Gastrocnemius medialis (tissue), 4 donors: ENCODE data around the gene DDX54. TPM values are rescaled to one million over a fixed set of nuclear protein-coding genes. Genes with fewer than 3 reads are reported as not detected.

Experiments used
- ATAC-seq, 2 donors: fragments of 150-250 bp; one replicate each; pipeline ENCODE4 v1.9.1; 2016
- DNase-seq, 2 donors: peaks; one replicate each; pipeline ENCODE4 v3.0.0-alpha.2; 2019
- H3K27ac ChIP-seq, 4 donors: fragments of 200-600 bp; sonication (generic); 1 replicate in 1 of 4; 2 replicates in 3 of 4; pipeline ENCODE4 v1.5.1; 2016 to 2018; ENCODE audit warnings: mild to moderate bottlenecking in 2 of 4, moderate library complexity in 1 of 4
- H3K27me3 ChIP-seq, 3 donors: fragments of 200-600 bp; sonication (generic) in 2 of 3; 1 replicate in 1 of 3; 2 replicates in 2 of 3; pipeline versions ENCODE4 v1.5.1 to v1.6.0; 2016 to 2019; ENCODE audit warnings: mild to moderate bottlenecking in 1 of 3, moderate library complexity in 1 of 3
- H3K36me3 ChIP-seq, 2 donors: fragments of 200-600 bp; sonication (generic) in 1 of 2; one replicate each; pipeline ENCODE4 v1.5.1; 2017 to 2018
- H3K4me1 ChIP-seq, 2 donors: fragments of 200-600 bp; sonication (generic) in 1 of 2; one replicate each; pipeline ENCODE4 v1.5.1; 2016 to 2017; ENCODE audit warnings: mild to moderate bottlenecking in 2 of 2
- H3K4me3 ChIP-seq, 4 donors: fragments of 200-600 bp; sonication (generic) in 3 of 4; 1 replicate in 1 of 4; 2 replicates in 3 of 4; pipeline ENCODE4 v1.5.1; 2016 to 2019; ENCODE audit warnings: mild to moderate bottlenecking in 2 of 4
- H3K9me3 ChIP-seq, 3 donors: fragments of 200-600 bp; sonication (generic) in 2 of 3; 1 replicate in 1 of 3; 2 replicates in 2 of 3; pipeline ENCODE4 v1.5.1; 2016 to 2019
- CTCF ChIP-seq, 5 experiments: fragments of 450-650 bp in 3 of 5; fragments of 200-600 bp in 2 of 5; sonication (generic) in 2 of 5; IDR thresholded peaks in 4 of 5; conservative IDR thresholded peaks in 1 of 5; 1 replicate in 4 of 5; 2 replicates in 1 of 5; pipeline ENCODE4 v1.5.1; 2016 to 2019; ENCODE audit warnings: antibody characterized with exemption in 5 of 5, mild to moderate bottlenecking in 3 of 5, moderate library complexity in 3 of 5
- POLR2A ChIP-seq, 2 donors: fragments of 450-650 bp; IDR thresholded peaks; one replicate each; pipeline ENCODE4 v1.6.1; 2017; ENCODE audit warnings: antibody characterized with exemption in 2 of 2, mild to moderate bottlenecking in 2 of 2, moderate library complexity in 2 of 2
- in situ Hi-C, 4 donors: fragments of 200-750 bp; cut with MboI; loops; one replicate each; pipeline versions ENCODE4 v1.15.0 to v1.8.0; 2017; ENCODE audit warnings: low sequenced_read_pairs in 4 of 4
- intact Hi-C: fragments of 100-400 bp; cut with DNase I; formaldehyde crosslinking; loops from one replicate; pipeline ENCODE4 v1.15.1; 2023; ENCODE audit warnings: low total_unique reads
- total RNA-seq, 4 donors: library from RNA; depleted of rRNA; stranded (reverse); fragments of >200 nt; gene quantifications; one replicate each; pipeline versions ENCODE4 v1.1.0 to v1.2.3, GENCODE V29; 2016

DDX54 gene
- total RNA-seq, 4 donors from 2014 or later, result 90.0 to 144 (median 108) TPM

GRCh38 chr12:113133036-113133435 lies 52.2 kb downstream of the DDX54 start:
- intact Hi-C loops, result no loop called here
- H3K27me3 ChIP-seq, result peaks cover 15 to 25% (median 17%) of the 10 kb centered on the region in 3 donors
- in situ Hi-C loops, result no loop called here

GRCh38 chr12:113131556-113131955 lies 53.7 kb downstream of the DDX54 start:
- Histone ChIP-seq H3K27ac (no peak overlapping the region), H3K9me3 (no peaks in the 10 kb centered on the region), H3K4me1 (no peaks in the 10 kb centered on the region), H3K4me3 (no peak overlapping the region), H3K27me3 (peaks cover 11 to 24% (median 13%) of the 10 kb centered on the region in 3 donors), H3K36me3 (no peaks in the 10 kb centered on the region)
- TF ChIP-seq CTCF (IDR thresholded peaks at IDR 0.05 in 4 of 5, conservative IDR thresholded peaks at IDR 0.05 in 1 of 5) (no peak), POLR2A (IDR thresholded peaks at IDR 0.05) (no peak)
- intact Hi-C loops (no loop called here), in situ Hi-C loops (no loop called here)
- ATAC-seq (no peak), DNase-seq (no peak)

More at GRCh38 chr12:113133036-113133435, 52.2 kb downstream of the DDX54 start:
- Histone ChIP-seq H3K27ac (no peak overlapping the region), H3K4me1 (no peaks in the 10 kb centered on the region), H3K9me3 (no peaks in the 10 kb centered on the region), H3K4me3 (no peak overlapping the region), H3K36me3 (no peaks in the 10 kb centered on the region)
- no peak for TF ChIP-seq CTCF (IDR thresholded peaks at IDR 0.05 in 4 of 5, conservative IDR thresholded peaks at IDR 0.05 in 1 of 5)
- no peak for TF ChIP-seq POLR2A (IDR thresholded peaks at IDR 0.05)
- DNase-seq, result no peak
- no peak for ATAC-seq

GRCh38 chr12:113130457-113131135 lies 54.7 kb downstream of the DDX54 start:
- Histone ChIP-seq H3K27me3 (peaks cover 3 to 15% (median 7%) of the 10 kb centered on the region in 3 donors), H3K27ac (no peak overlapping the region), H3K4me1 (no peaks in the 10 kb centered on the region), H3K4me3 (no peak overlapping the region), H3K36me3 (no peaks in the 10 kb centered on the region), H3K9me3 (no peaks in the 10 kb centered on the region)
- no peak for DNase-seq
- ATAC-seq, result no peak
- intact Hi-C loops (no loop called here), in situ Hi-C loops (no loop called here)
- no peak for TF ChIP-seq POLR2A (IDR thresholded peaks at IDR 0.05)
- TF ChIP-seq CTCF (IDR thresholded peaks at IDR 0.05 in 4 of 5, conservative IDR thresholded peaks at IDR 0.05 in 1 of 5), result no peak

- ATAC-seq (no peak), DNase-seq (no peak)
- H3K9me3 ChIP-seq, result no peaks in the 10 kb centered on the region
- H3K27me3 ChIP-seq, result peaks cover 0 to 7% (median under 1%) of the 10 kb centered on the region in 3 donors
- H3K27ac ChIP-seq, result no peak overlapping the region
- H3K4me3 ChIP-seq, result no peak overlapping the region
- no peaks in the 10 kb centered on the region for H3K4me1 ChIP-seq
- no peaks in the 10 kb centered on the region for H3K36me3 ChIP-seq
- TF ChIP-seq CTCF (IDR thresholded peaks at IDR 0.05 in 4 of 5, conservative IDR thresholded peaks at IDR 0.05 in 1 of 5), result no peak
- TF ChIP-seq POLR2A (IDR thresholded peaks at IDR 0.05), result no peak
- intact Hi-C loops, result no loop called here
- in situ Hi-C loops, result no loop called here
Observed at GRCh38 chr12:113129664-113130456, 55.4 kb downstream of the DDX54 start.
